Pancreas (tissue), 10 donors: ENCODE data around the gene ROS1. TPM values are rescaled to one million over a fixed set of nuclear protein-coding genes. Genes with fewer than 3 reads are reported as not detected.

Experiments
- ATAC-seq, 4 donors: fragments of 200-7000 bp; cut with Tn5 transposase; one replicate each; pipeline versions ENCODE4 v1.8.0 to v1.9.1; 2020; ENCODE audit warnings: mild to moderate bottlenecking in 4 of 4, moderate library complexity in 4 of 4
- DNase-seq, 6 donors: peaks; one replicate each; pipeline ENCODE4 v3.0.0-alpha.2; 2020
- FAIRE-seq: peaks from 2 replicates; lab custom pipeline; 2012; peaks lifted over from hg19 to GRCh38; lab: Jason Lieb, UNC
- H3K27ac ChIP-seq, 4 donors: fragments of 200-600 bp; sonication (generic); 1 replicate in 3 of 4; 2 replicates in 1 of 4; pipeline versions ENCODE4 v1.5.0 to v1.8.0; 2020
- H3K27me3 ChIP-seq, 4 donors: fragments of 200-600 bp; one replicate each; pipeline ENCODE4 v1.8.0; 2021
- H3K36me3 ChIP-seq, 3 donors: fragments of 200-600 bp; sonication (generic) in 1 of 3; one replicate each; pipeline versions ENCODE4 v1.5.0 to v1.8.0; 2020 to 2021
- H3K4me1 ChIP-seq, 3 donors: fragments of 200-600 bp; one replicate each; pipeline ENCODE4 v1.8.0; 2021
- H3K4me3 ChIP-seq, 4 donors: fragments of 200-600 bp; sonication (generic) in 2 of 4; one replicate each; pipeline versions ENCODE4 v1.5.0 to v1.8.0; 2020 to 2021
- H3K9me3 ChIP-seq, 4 donors: fragments of 200-600 bp; one replicate each; pipeline ENCODE4 v1.8.0; 2021
- CTCF ChIP-seq, 4 donors: fragments of 200-600 bp; sonication (generic) in 3 of 4; IDR thresholded peaks; one replicate each; pipeline versions ENCODE4 v1.5.0 to v1.8.0; 2021; ENCODE audit warnings: antibody characterized with exemption in 4 of 4
- WGBS, 2 donors: extraction: QIAGEN DNeasy Blood & Tissue Kit; methylation state at CpG; one replicate each; pipeline ENCODE4 v1.1.7; 2013; 5-methylcytosine and 5-hydroxymethylcytosine counted together
- intact Hi-C, 3 donors: fragments of 100-400 bp; cut with DNase I; formaldehyde crosslinking; loops; one replicate each; pipeline versions ENCODE4 v1.11.1 to v1.14.2; 2022
- polyA plus RNA-seq, 2 donors: library from polyadenylated mRNA; stranded (reverse); fragments of 200-250 nt; gene quantifications; one replicate each; pipeline ENCODE4 v1.2.3, GENCODE V29; 2013
- total RNA-seq, 6 donors: library from RNA; stranded (reverse); fragmentation: NEBNext Ultra II Directional in 4 of 6; extraction: Animal tissue kit (Norgen Biotek cat#: 25700) in 4 of 6; gene quantifications; one replicate each; pipeline versions ENCODE4 v1.2.1 to v1.2.4, GENCODE V29; 2021 to 2023
- donor health status: healthy with polysubstance abuse.
- donor health status: DM: no; HTN: no; CAD: no; lungs with moderate emphysema.
- donor health status: DM: no; HTN: no; CAD: no.
- donor health status: control.
- donor health status: control.
- donor health status: Bipolar disorder and iron deficiency.
- donor health status: DM: yes; HTN: yes; CAD: no.
- donor health status: DM: no; HTN: no; CAD: no.
- donor health status: DM: no; HTN: no; CAD: no.
- donor health status: DM: yes; HTN: yes; CAD: no.

Gene ROS1
- total and polyA plus RNA-seq, 8 donors: 0.02 to 0.09 (median 0.04) TPM; not detected in 2

- no peaks in the 10 kb centered on the region for H3K4me1 ChIP-seq
- TF ChIP-seq CTCF (IDR thresholded peaks at IDR 0.05): no peak
- H3K27me3 ChIP-seq: peaks cover 0 to 28% (median 5%) of the 10 kb centered on the region in 4 donors
- intact Hi-C loops: no loop called here
- DNase-seq (no peak), FAIRE-seq (no peak), ATAC-seq (no peak)
- H3K36me3 ChIP-seq: no peaks in the 10 kb centered on the region
- H3K27ac ChIP-seq: no peak overlapping the region
- H3K9me3 ChIP-seq: no peaks in the 10 kb centered on the region
- 49 to 71% methylated on average over 5 of the region's 5 CpGs for WGBS, 2 donors
- H3K4me3 ChIP-seq: no peak overlapping the region
Measured at GRCh38 chr6:117275711-117276110, 150.0 kb downstream of the ROS1 start.

- FAIRE-seq (no peak), ATAC-seq (no peak), DNase-seq (no peak)
- no peak overlapping the region for H3K4me3 ChIP-seq
- no peak overlapping the region for H3K27ac ChIP-seq
- TF ChIP-seq CTCF (IDR thresholded peaks at IDR 0.05): no peak
- intact Hi-C loops: no loop called here
- H3K9me3 ChIP-seq: no peaks in the 10 kb centered on the region
- 69 to 70% methylated on average over 9 of the region's 9 CpGs for WGBS, 2 donors
- H3K36me3 ChIP-seq: no peaks in the 10 kb centered on the region
- peaks cover 0 to 3% (median 0%) of the 10 kb centered on the region in 3 donors for H3K4me1 ChIP-seq
- H3K27me3 ChIP-seq: peaks cover 0 to 31% (median 5%) of the 10 kb centered on the region in 4 donors
Measured at GRCh38 chr6:117275205-117275604, 150.5 kb downstream of the ROS1 start.

- FAIRE-seq (no peak), DNase-seq (no peak), ATAC-seq (no peak)
- Histone ChIP-seq H3K36me3 (no peaks in the 10 kb centered on the region), H3K27me3 (peaks cover 0 to 54% (median 17%) of the 10 kb centered on the region in 4 donors), H3K4me1 (peaks cover 0 to 6% (median 0%) of the 10 kb centered on the region in 3 donors), H3K27ac (no peak overlapping the region), H3K4me3 (no peak overlapping the region), H3K9me3 (no peaks in the 10 kb centered on the region)
- no peak for TF ChIP-seq CTCF (IDR thresholded peaks at IDR 0.05)
- 26 to 35% methylated on average over 1 of the region's 1 CpG for WGBS, 2 donors
- intact Hi-C loops: no loop called here
Measured at GRCh38 chr6:117272891-117273290, 152.9 kb downstream of the ROS1 start.

GRCh38 chr6:117272032-117272866, 153.5 kb downstream of the ROS1 start:
- intact Hi-C loops: no loop called here
- FAIRE-seq: no peak
- Histone ChIP-seq H3K4me1 (peaks cover 0 to 6% (median 0%) of the 10 kb centered on the region in 3 donors), H3K36me3 (no peaks in the 10 kb centered on the region), H3K27me3 (peaks cover 0 to 61% (median 17%) of the 10 kb centered on the region in 4 donors), H3K4me3 (no peak overlapping the region), H3K27ac (no peak overlapping the region), H3K9me3 (no peaks in the 10 kb centered on the region)
- TF ChIP-seq CTCF (IDR thresholded peaks at IDR 0.05): no peak
- no peak for DNase-seq
- 10 to 12% methylated on average over 8 of the region's 8 CpGs for WGBS, 2 donors
- ATAC-seq: no peak
